ENCODE measurements around the gene CYB5RL.

CYB5RL gene

GRCh38 chr1:54200519-54200997, 728 bp upstream of the CYB5RL start:
- CTCF ChIA-PET, result interaction anchor here (1.1 to 2.8 kb wide), 9 partner anchors 11 to 289 kb away, joined by 3 to 12 read pairs (median 6); no protein-coding TSS in a partner anchor
- no peak for TF ChIP-seq CTCF (IDR thresholded peaks at IDR 0.05; ENCODE audit: insufficient read depth, low read length, missing control alignments)
- no peak for DNase-seq (ENCODE audit: low read depth, low spot score)
- H3K4me3 ChIP-seq (ENCODE audit: low read depth, low read length), result peak overlapping the region; percentile 95
- POLR2A ChIA-PET, result interaction anchor here (1.0 to 1.6 kb wide), 3 partner anchors 47 to 207 kb away, joined by 3 to 6 read pairs (median 3); no protein-coding TSS in a partner anchor

GRCh38 chr1:54199151-54199764, 572 bp downstream of the CYB5RL start:
- DNase-seq (ENCODE audit: low read depth, low spot score), result no peak
- peak overlapping the region; percentile 95 for H3K4me3 ChIP-seq (ENCODE audit: low read depth, low read length)
- no peak for TF ChIP-seq CTCF (IDR thresholded peaks at IDR 0.05; ENCODE audit: insufficient read depth, low read length, missing control alignments)
- CTCF ChIA-PET, result interaction anchor here (0.9 to 2.8 kb wide), 9 partner anchors 13 to 290 kb away, joined by 3 to 12 read pairs (median 4); no protein-coding TSS in a partner anchor
- POLR2A ChIA-PET, result interaction anchor here (0.6 to 1.6 kb wide), 4 partner anchors 46 to 81 kb away, joined by 3 to 6 read pairs (median 3); no protein-coding TSS in a partner anchor

GRCh38 chr1:54193453-54193852, 6.4 kb downstream of the CYB5RL start:
- CTCF ChIA-PET, result interaction anchor here (1.5 kb wide), 1 partner anchor 296 kb away, joined by 3 read pairs; no protein-coding TSS in a partner anchor
- DNase-seq (ENCODE audit: low read depth, low spot score), result no peak
- TF ChIP-seq CTCF (IDR thresholded peaks at IDR 0.05; ENCODE audit: insufficient read depth, low read length, missing control alignments), result no peak
- POLR2A ChIA-PET, result interaction anchor here (0.7 kb wide), 1 partner anchor 13 kb away, joined by 3 read pairs; no protein-coding TSS in a partner anchor
- H3K4me3 ChIP-seq (ENCODE audit: low read depth, low read length), result no peak overlapping the region

- no peak overlapping the region for H3K4me3 ChIP-seq (ENCODE audit: low read depth, low read length)
- ChIA-PET POLR2A (interaction anchor here (0.5 kb wide), 1 partner anchor 842 kb away, joined by 3 read pairs; no protein-coding TSS in a partner anchor), CTCF (no interaction called here)
- DNase-seq (ENCODE audit: low read depth, low spot score), result no peak
- TF ChIP-seq CTCF (IDR thresholded peaks at IDR 0.05; ENCODE audit: insufficient read depth, low read length, missing control alignments), result no peak
These were observed 8.3 kb downstream of the CYB5RL start for GRCh38 chr1:54191525-54191924.

GRCh38 chr1:54190526-54190925, 9.3 kb downstream of the CYB5RL start:
- CTCF ChIA-PET, result interaction anchor here (1.2 to 1.5 kb wide), 2 partner anchors 9 to 11 kb away, joined by 3 to 5 read pairs; no protein-coding TSS in a partner anchor
- no peak for TF ChIP-seq CTCF (IDR thresholded peaks at IDR 0.05; ENCODE audit: insufficient read depth, low read length, missing control alignments)
- POLR2A ChIA-PET, result no interaction called here
- no peak overlapping the region for H3K4me3 ChIP-seq (ENCODE audit: low read depth, low read length)
- DNase-seq (ENCODE audit: low read depth, low spot score), result no peak

GRCh38 chr1:54188291-54188690, 11.5 kb downstream of the CYB5RL start:
- no peak for DNase-seq (ENCODE audit: low read depth, low spot score)
- POLR2A ChIA-PET, result no interaction called here
- CTCF ChIA-PET, result no interaction called here
- no peak overlapping the region for H3K4me3 ChIP-seq (ENCODE audit: low read depth, low read length)
- TF ChIP-seq CTCF (IDR thresholded peaks at IDR 0.05; ENCODE audit: insufficient read depth, low read length, missing control alignments), result no peak
